HL-60 (cell line): ENCODE results near the gene DCDC1.

Source experiments
- POLR2AphosphoS5 ChIP-seq: IDR thresholded peaks from 2 replicates; pipeline ENCODE4 v1.6.1; 2012; ENCODE audit warnings: low read depth
- TF ChIP-seq, protein P1 (sequence below): IDR thresholded peaks from one replicate; pipeline ENCODE4 v1.5.1; 2011; ENCODE audit warnings: low read length, control low read depth, inconsistent platforms; ENCODE audit not compliant: insufficient read depth

DNA sequence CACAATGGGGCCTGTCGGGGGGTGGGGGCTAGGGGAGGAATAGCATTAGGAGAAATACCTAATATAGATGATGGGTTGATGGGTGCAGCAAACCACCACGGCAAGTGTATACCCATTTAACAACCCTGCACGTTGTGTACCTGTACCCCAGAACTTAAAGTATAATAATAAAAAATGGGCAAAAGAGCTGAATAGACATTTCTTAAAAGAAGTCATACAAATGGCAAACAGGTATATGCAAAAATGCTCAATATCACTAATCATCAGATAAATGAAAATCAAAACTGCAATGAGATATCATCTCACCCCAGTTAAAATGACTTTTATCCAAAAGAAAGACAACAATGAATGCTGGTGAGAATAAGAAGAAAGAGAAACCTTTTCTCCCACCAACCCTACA, 419.7 kb downstream of the DCDC1 start:
- TF ChIP-seq, protein P1, sequence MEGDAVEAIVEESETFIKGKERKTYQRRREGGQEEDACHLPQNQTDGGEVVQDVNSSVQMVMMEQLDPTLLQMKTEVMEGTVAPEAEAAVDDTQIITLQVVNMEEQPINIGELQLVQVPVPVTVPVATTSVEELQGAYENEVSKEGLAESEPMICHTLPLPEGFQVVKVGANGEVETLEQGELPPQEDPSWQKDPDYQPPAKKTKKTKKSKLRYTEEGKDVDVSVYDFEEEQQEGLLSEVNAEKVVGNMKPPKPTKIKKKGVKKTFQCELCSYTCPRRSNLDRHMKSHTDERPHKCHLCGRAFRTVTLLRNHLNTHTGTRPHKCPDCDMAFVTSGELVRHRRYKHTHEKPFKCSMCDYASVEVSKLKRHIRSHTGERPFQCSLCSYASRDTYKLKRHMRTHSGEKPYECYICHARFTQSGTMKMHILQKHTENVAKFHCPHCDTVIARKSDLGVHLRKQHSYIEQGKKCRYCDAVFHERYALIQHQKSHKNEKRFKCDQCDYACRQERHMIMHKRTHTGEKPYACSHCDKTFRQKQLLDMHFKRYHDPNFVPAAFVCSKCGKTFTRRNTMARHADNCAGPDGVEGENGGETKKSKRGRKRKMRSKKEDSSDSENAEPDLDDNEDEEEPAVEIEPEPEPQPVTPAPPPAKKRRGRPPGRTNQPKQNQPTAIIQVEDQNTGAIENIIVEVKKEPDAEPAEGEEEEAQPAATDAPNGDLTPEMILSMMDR: no peak
- no peak for TF ChIP-seq POLR2AphosphoS5
